Prostate gland (tissue), 2 donors: ENCODE data around the gene KDM4C. TPM values are rescaled to one million over a fixed set of nuclear protein-coding genes. Genes with fewer than 3 reads are reported as not detected.

ENCODE experiments used
- DNase-seq: peaks from one replicate; pipeline ENCODE4 v3.0.0-alpha.2; 2019; ENCODE audit warnings: low spot score
- H3K27ac ChIP-seq, 2 donors: fragments of 200-600 bp; sonication (generic); 2 replicates each; pipeline ENCODE4 v1.5.1; 2017 to 2019
- H3K27me3 ChIP-seq: fragments of 200-600 bp; sonication (generic); replicated peaks from 2 replicates; pipeline ENCODE4 v1.5.1; 2019; ENCODE audit not compliant: insufficient read depth
- H3K36me3 ChIP-seq, 2 donors: fragments of 200-600 bp; sonication (generic); 1 replicate in 1 of 2; 2 replicates in 1 of 2; pipeline versions ENCODE4 v1.5.1 to v1.8.1; 2017 to 2019
- H3K4me1 ChIP-seq: fragments of 200-600 bp; sonication (generic); replicated peaks from 2 replicates; pipeline ENCODE4 v1.5.1; 2019
- H3K4me3 ChIP-seq, 2 donors: fragments of 200-600 bp; sonication (generic); 2 replicates each; pipeline ENCODE4 v1.5.1; 2017 to 2019
- H3K9me3 ChIP-seq: fragments of 200-600 bp; sonication (generic); 2 replicates; pipeline ENCODE4 v1.5.1; 2017
- POLR2A ChIP-seq: fragments of 450-650 bp; IDR thresholded peaks from one replicate; pipeline ENCODE4 v1.6.1; 2016; ENCODE audit warnings: antibody characterized with exemption, mild to moderate bottlenecking
- POLR2AphosphoS5 ChIP-seq: sonication (generic); formaldehyde crosslinking; IDR thresholded peaks from one replicate; pipeline ENCODE4 v1.6.1; 2017; ENCODE audit warnings: antibody characterized with exemption
- WGBS: methylation state at CpG from one replicate; pipeline ENCODE4 v1.1.5; 2018; 5-methylcytosine and 5-hydroxymethylcytosine counted together
- intact Hi-C: fragments of 100-400 bp; cut with DNase I; formaldehyde crosslinking; loops from one replicate; pipeline ENCODE4 v1.14.2; 2022
- total RNA-seq, 2 donors: library from RNA; depleted of rRNA; stranded (reverse); fragments of >200 nt; gene quantifications; one replicate each; pipeline ENCODE4 v1.1.0, GENCODE V29; 2016
- TF ChIP-seq, protein P1 (sequence below), 4 experiments: fragments of 200-600 bp in 2 of 4; fragments of 450-650 bp in 2 of 4; sonication (generic) in 2 of 4; IDR thresholded peaks; 1 replicate in 3 of 4; 2 replicates in 1 of 4; pipeline ENCODE4 v1.5.1; 2016 to 2019; ENCODE audit warnings: antibody characterized with exemption in 4 of 4, mild to moderate bottlenecking in 2 of 4, moderate library complexity in 2 of 4

KDM4C gene
- total RNA-seq, 2 donors from 2014 or later, result 18.1 to 27.7 TPM

DNA sequence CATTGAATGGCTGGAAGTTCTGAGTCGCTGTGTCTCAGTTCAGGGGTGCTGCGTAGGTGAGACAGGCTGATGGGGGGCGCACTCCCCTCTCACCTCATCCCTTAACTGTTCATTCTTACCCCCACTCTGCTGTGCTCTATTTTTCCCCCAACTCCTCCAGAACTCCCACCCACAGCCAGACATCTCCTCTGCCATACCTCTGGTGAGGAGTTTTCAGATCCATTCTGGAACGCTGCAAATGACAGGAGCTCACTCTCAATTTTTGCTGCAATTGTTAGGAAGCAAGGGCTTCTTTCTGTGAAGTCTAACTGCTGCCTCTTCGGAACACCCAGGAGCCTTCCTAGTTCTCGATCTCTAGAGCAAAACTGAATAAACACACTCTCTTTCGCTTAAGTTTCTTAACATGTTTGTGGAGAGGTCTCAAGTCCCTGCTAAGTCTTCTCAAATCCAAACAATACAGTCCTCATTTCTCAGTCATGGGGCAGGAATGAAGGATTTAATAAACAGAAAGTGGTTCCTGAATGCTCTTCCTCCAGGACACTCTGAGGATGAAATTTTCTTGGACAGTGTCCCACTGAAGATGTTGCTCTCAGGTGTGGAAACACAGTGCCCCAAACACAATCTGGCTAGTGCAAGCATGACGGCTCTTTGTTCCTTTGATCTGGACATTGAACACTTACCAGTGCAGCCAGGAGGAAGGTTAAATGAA, 387.7 kb downstream of the KDM4C start:
- no peaks in the 10 kb centered on the region for H3K9me3 ChIP-seq
- no peaks in the 10 kb centered on the region for H3K4me1 ChIP-seq
- WGBS, result 92% methylated on average over 8 of the region's 8 CpGs
- H3K4me3 ChIP-seq, result no peak overlapping the region
- DNase-seq, result no peak
- no peak for TF ChIP-seq POLR2A
- no peak for TF ChIP-seq POLR2AphosphoS5
- TF ChIP-seq, protein P1, sequence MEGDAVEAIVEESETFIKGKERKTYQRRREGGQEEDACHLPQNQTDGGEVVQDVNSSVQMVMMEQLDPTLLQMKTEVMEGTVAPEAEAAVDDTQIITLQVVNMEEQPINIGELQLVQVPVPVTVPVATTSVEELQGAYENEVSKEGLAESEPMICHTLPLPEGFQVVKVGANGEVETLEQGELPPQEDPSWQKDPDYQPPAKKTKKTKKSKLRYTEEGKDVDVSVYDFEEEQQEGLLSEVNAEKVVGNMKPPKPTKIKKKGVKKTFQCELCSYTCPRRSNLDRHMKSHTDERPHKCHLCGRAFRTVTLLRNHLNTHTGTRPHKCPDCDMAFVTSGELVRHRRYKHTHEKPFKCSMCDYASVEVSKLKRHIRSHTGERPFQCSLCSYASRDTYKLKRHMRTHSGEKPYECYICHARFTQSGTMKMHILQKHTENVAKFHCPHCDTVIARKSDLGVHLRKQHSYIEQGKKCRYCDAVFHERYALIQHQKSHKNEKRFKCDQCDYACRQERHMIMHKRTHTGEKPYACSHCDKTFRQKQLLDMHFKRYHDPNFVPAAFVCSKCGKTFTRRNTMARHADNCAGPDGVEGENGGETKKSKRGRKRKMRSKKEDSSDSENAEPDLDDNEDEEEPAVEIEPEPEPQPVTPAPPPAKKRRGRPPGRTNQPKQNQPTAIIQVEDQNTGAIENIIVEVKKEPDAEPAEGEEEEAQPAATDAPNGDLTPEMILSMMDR (IDR thresholded peaks at IDR 0.05), result no peak
- no peaks in the 10 kb centered on the region for H3K36me3 ChIP-seq
- no peak overlapping the region for H3K27ac ChIP-seq
- H3K27me3 ChIP-seq, result no peaks in the 10 kb centered on the region
- intact Hi-C loops, result no loop called here

DNA sequence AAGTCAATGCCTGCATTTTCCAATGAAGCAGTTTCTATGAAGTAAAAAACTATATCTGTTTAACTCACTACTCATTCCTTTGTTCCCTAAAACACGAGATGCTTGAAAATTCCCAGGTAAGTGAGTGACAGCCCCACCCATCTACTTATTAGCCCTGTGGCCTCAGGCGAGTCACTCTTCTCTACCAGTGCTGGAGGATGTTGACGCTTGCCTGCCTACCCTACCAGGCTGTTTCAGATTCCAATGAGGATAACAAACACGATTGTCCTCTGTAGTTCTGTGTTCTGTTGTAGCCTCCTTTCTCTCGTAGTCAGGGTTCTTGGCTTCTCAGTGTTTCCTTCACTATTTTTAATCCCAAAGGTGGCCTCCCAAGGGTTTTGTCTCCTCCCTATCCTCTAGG, 388.8 kb downstream of the KDM4C start:
- TF ChIP-seq POLR2AphosphoS5, result no peak
- no peak for TF ChIP-seq POLR2A
- TF ChIP-seq, protein P1 (IDR thresholded peaks at IDR 0.05), result no peak
- Histone ChIP-seq H3K27ac (no peak overlapping the region), H3K9me3 (no peaks in the 10 kb centered on the region), H3K4me3 (no peak overlapping the region), H3K27me3 (no peaks in the 10 kb centered on the region), H3K36me3 (no peaks in the 10 kb centered on the region), H3K4me1 (no peaks in the 10 kb centered on the region)
- no peak for DNase-seq
- intact Hi-C loops, result no loop called here
- WGBS, result 53% methylated on average over 5 of the region's 5 CpGs

DNA sequence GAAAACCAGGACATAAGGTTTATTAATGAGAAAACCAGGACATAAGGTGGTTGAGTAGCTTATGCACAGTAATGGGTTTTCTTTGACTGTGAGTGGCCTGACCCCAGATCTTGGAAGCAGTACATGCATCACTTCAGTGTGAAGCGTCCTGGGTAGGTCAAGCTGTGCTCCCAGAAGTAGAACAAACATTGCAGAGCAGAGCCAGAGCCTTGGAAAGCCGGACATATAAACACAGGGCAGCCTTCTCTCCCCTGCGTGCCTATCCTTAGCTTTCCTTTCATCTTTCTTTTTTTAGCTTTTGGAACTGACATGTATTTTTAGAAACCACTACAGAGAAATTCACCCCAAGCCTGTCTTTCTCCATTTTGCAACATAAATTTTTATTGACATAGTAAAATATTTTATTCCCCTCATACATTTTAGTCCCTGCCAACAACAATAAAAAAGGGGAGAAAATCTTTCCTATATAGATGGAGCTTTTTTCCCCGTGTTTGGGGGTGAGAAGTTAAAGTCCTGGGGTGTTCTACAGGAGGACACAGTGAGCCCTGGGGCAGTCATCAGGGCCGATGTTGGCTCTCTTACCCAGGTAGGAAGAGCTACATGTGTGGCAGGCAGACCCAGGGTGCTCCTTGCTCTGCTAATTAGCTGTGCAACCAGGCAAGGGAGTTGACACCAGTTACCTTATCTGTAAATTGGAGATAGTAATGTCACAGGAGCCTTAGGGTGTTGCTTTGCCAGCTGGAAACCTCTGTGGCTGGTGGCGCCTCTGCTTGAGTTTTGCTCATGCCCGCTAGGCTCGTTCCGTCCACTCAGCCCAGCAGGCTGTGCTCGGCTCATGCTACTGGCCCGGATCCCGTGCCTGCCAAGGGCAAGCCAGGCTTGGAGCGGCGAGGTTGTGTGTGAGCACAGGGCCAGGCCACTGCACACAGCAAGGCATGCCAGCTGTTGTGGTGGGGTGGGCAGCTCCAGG, 389.6 kb downstream of the KDM4C start:
- TF ChIP-seq POLR2AphosphoS5 (no peak), POLR2A (no peak)
- TF ChIP-seq, protein P1 (IDR thresholded peaks at IDR 0.05), result no peak
- Histone ChIP-seq H3K27ac (no peak overlapping the region), H3K4me1 (no peaks in the 10 kb centered on the region), H3K27me3 (no peaks in the 10 kb centered on the region), H3K9me3 (no peaks in the 10 kb centered on the region), H3K36me3 (no peaks in the 10 kb centered on the region), H3K4me3 (no peak overlapping the region)
- DNase-seq, result no peak
- WGBS, result 65% methylated on average over 12 of the region's 14 CpGs
- intact Hi-C loops, result no loop called here

DNA sequence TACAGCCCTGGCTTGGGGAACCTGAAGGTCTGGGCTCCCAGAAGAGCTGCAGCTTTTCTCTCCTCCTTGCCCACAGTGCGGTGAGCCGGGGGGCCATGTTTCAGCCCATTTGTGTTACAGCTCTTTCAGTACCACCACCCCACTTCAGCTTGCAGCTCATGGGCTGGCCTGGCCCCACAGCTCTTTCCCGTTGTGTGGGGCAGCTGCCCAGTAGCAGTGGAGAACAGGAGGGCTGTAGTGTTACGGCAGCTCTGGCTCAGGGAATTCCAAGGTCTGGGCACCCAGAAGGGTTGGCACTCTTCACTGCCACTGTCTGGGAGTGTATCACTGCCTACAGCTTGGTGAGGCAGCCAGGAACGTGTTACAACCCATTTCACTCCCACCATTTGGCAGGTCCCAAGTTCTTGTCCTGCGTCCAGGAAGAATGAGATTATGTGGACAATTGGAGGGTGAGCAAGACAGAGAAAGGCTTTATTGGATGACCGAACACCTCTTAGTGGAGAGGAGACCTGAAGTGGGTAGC, 390.5 kb downstream of the KDM4C start:
- H3K36me3 ChIP-seq, result no peaks in the 10 kb centered on the region
- no peaks in the 10 kb centered on the region for H3K27me3 ChIP-seq
- no peaks in the 10 kb centered on the region for H3K9me3 ChIP-seq
- H3K27ac ChIP-seq, result no peak overlapping the region
- no peak overlapping the region for H3K4me3 ChIP-seq
- no peaks in the 10 kb centered on the region for H3K4me1 ChIP-seq
- no peak for TF ChIP-seq POLR2AphosphoS5
- TF ChIP-seq, protein P1 (IDR thresholded peaks at IDR 0.05), result no peak
- intact Hi-C loops, result no loop called here
- no peak for DNase-seq
- WGBS, result 80% methylated on average over 5 of the region's 7 CpGs
